IPS-20b (cell line): Measurements from ENCODE around the gene AKR1B1.

Experiments used
- H3K27ac ChIP-seq: one replicate; pipeline ENCODE4 v1.5.1; 2013; ENCODE audit warnings: low read length
- H3K27me3 ChIP-seq: 2 replicates; pipeline ENCODE4 v1.6.1; 2013; ENCODE audit warnings: mild to moderate bottlenecking, low read length, inconsistent platforms; ENCODE audit not compliant: insufficient read depth
- H3K36me3 ChIP-seq: 2 replicates; pipeline ENCODE4 v1.6.1; 2013; ENCODE audit warnings: low read depth, mild to moderate bottlenecking, inconsistent platforms, low read length, moderate library complexity; ENCODE audit not compliant: insufficient read depth
- H3K4me1 ChIP-seq: 2 replicates; pipeline ENCODE4 v1.6.1; 2013; ENCODE audit warnings: mild to moderate bottlenecking, control low read depth, inconsistent platforms, low read length, moderate library complexity; ENCODE audit not compliant: insufficient read depth
- H3K4me3 ChIP-seq: 2 replicates; pipeline ENCODE4 v1.5.1; 2013; ENCODE audit warnings: mild to moderate bottlenecking, low read length, inconsistent platforms
- H3K9ac ChIP-seq: 2 replicates; pipeline ENCODE4 v1.6.1; 2013; ENCODE audit warnings: low read depth, mild to moderate bottlenecking, inconsistent platforms, low read length, moderate library complexity
- H3K9me3 ChIP-seq: 2 replicates; pipeline ENCODE4 v1.6.1; 2013; ENCODE audit warnings: mild to moderate bottlenecking, low read depth, low read length, inconsistent platforms; ENCODE audit not compliant: insufficient read depth

The AKR1B1 gene

GRCh38 chr7:134452991-134453473 is 5.9 kb downstream of the AKR1B1 start:
- H3K36me3 ChIP-seq = peaks cover 83% of the 10 kb centered on the region
- no peak overlapping the region for H3K4me3 ChIP-seq
- H3K4me1 ChIP-seq = no peaks in the 10 kb centered on the region
- no peaks in the 10 kb centered on the region for H3K27me3 ChIP-seq
- no peak overlapping the region for H3K27ac ChIP-seq
- H3K9me3 ChIP-seq = no peaks in the 10 kb centered on the region
- no peak overlapping the region for H3K9ac ChIP-seq

- Histone ChIP-seq H3K36me3 (peaks cover 87% of the 10 kb centered on the region), H3K27ac (no peak overlapping the region), H3K4me3 (no peak overlapping the region), H3K4me1 (no peaks in the 10 kb centered on the region), H3K27me3 (no peaks in the 10 kb centered on the region), H3K9me3 (no peaks in the 10 kb centered on the region), H3K9ac (no peak overlapping the region)
Measured at GRCh38 chr7:134452419-134452838, 6.5 kb downstream of the AKR1B1 start.

GRCh38 chr7:134451656-134452055 is 7.2 kb downstream of the AKR1B1 start:
- H3K27ac ChIP-seq = no peak overlapping the region
- H3K27me3 ChIP-seq = no peaks in the 10 kb centered on the region
- H3K36me3 ChIP-seq = peaks cover 87% of the 10 kb centered on the region
- H3K9me3 ChIP-seq = no peaks in the 10 kb centered on the region
- no peak overlapping the region for H3K4me3 ChIP-seq
- H3K4me1 ChIP-seq = no peaks in the 10 kb centered on the region
- no peak overlapping the region for H3K9ac ChIP-seq

DNA sequence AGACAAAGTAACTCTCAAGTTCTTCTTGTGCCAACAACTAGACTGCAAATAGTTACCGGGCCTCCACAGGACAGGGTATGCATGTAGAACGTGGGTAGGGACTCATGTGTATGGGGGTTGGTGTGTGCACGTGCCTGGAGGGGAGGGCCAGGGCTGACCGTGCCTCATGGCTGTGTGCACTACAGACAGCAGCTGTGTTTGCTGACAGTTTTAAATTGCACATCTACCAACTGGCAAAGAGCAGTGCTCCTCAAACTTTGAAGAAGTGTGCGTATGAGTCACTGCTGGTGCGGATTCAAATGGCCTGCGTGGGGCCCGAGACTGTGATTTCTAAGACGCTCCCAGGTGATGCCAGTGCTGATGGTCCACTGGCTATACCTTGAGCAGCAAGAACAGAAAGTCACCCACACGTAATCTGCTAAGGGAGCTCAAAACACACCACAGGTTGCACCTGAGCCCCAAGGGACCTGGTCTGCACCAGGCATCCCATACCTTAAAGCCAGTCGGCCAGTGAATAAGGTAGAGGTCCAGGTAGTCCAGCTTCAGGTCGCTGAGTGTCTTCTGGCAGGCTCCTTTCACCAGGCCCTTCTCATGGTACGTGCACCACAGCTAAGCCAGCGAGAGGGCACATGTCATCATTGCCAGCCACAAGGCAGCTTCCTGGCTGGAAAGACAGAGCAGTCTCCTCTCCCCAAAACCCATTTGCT is 8.5 kb downstream of the AKR1B1 start:
- Histone ChIP-seq H3K9ac (no peak overlapping the region), H3K9me3 (no peaks in the 10 kb centered on the region), H3K4me1 (no peaks in the 10 kb centered on the region), H3K27ac (no peak overlapping the region), H3K27me3 (no peaks in the 10 kb centered on the region), H3K36me3 (peaks cover 87% of the 10 kb centered on the region), H3K4me3 (no peak overlapping the region)

DNA sequence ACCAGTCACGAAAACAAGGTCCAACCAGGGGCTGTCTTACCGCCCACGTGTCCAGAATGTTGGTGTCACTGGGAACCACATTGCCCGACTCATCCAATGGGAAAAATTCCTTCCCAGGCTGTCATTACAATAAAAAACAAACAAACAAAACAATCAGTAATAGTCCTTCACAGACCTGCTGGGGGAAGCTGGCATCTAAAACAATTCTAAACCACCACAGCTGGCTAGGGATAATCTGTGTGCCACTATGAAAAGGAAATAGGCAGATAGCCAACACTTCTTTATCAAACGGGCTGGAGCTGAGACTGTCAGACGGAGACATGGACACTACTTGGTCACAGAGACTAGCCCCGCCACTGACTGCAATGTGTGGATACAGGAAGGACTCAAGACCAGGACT is 9.2 kb downstream of the AKR1B1 start:
- H3K27ac ChIP-seq = no peak overlapping the region
- no peaks in the 10 kb centered on the region for H3K27me3 ChIP-seq
- H3K4me1 ChIP-seq = no peaks in the 10 kb centered on the region
- H3K36me3 ChIP-seq = peaks cover 88% of the 10 kb centered on the region
- H3K4me3 ChIP-seq = no peak overlapping the region
- H3K9me3 ChIP-seq = no peaks in the 10 kb centered on the region
- no peak overlapping the region for H3K9ac ChIP-seq

GRCh38 chr7:134448356-134449229 is 10.3 kb downstream of the AKR1B1 start:
- Histone ChIP-seq H3K36me3 (peaks cover 94% of the 10 kb centered on the region), H3K27me3 (no peaks in the 10 kb centered on the region), H3K4me1 (no peaks in the 10 kb centered on the region), H3K9me3 (no peaks in the 10 kb centered on the region), H3K9ac (no peak overlapping the region), H3K27ac (no peak overlapping the region), H3K4me3 (no peak overlapping the region)

- no peak overlapping the region for H3K9ac ChIP-seq
- H3K9me3 ChIP-seq = no peaks in the 10 kb centered on the region
- H3K27me3 ChIP-seq = no peaks in the 10 kb centered on the region
- H3K4me3 ChIP-seq = no peak overlapping the region
- no peaks in the 10 kb centered on the region for H3K4me1 ChIP-seq
- peaks cover 97% of the 10 kb centered on the region for H3K36me3 ChIP-seq
- H3K27ac ChIP-seq = no peak overlapping the region
Measured at GRCh38 chr7:134447383-134447782, 11.5 kb downstream of the AKR1B1 start.

DNA sequence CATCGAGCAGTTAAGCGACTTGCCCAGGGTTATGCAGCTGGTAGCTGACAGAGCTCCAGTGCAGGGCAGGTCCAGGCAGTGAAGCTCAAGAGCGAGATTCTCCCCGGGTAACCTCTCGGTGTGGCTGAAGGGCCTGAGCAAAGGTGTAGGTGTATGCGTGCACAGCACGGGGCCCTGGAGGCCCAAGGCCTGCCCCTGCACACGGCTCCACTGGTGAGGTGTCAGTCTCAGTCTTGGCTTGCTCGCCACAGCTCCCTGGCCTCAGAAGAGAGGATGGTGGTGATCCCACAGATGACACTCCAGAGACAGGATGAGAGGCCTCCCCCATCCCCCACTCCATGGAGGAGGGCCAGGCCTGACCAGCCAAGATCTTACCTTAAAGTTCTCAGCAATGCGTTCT is 12.0 kb downstream of the AKR1B1 start:
- no peaks in the 10 kb centered on the region for H3K9me3 ChIP-seq
- no peak overlapping the region for H3K9ac ChIP-seq
- H3K27me3 ChIP-seq = no peaks in the 10 kb centered on the region
- H3K4me3 ChIP-seq = no peak overlapping the region
- H3K4me1 ChIP-seq = no peaks in the 10 kb centered on the region
- no peak overlapping the region for H3K27ac ChIP-seq
- peaks cover 97% of the 10 kb centered on the region for H3K36me3 ChIP-seq

GRCh38 chr7:134446446-134446845 is 12.5 kb downstream of the AKR1B1 start:
- Histone ChIP-seq H3K36me3 (peaks cover 97% of the 10 kb centered on the region), H3K27me3 (no peaks in the 10 kb centered on the region), H3K9ac (no peak overlapping the region), H3K9me3 (no peaks in the 10 kb centered on the region), H3K4me1 (no peaks in the 10 kb centered on the region), H3K4me3 (no peak overlapping the region), H3K27ac (no peak overlapping the region)

DNA sequence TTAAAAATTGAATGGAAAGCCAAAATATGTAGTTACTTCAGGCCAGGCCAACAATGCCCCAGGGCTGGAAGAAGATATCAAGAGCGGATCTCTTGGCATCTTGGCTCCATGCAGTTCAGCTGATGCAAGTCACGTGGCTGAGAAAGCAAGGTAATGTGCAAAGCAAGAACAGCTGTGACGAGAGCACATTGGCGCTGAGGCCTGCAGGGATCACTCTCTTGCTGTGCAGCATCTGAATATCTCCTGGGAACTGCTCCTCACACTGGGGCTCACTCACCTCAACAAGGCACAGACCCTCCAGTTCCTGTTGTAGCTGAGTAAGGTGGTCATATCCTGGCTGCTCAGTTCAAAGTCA is 14.0 kb downstream of the AKR1B1 start:
- H3K27ac ChIP-seq = no peak overlapping the region
- no peaks in the 10 kb centered on the region for H3K4me1 ChIP-seq
- no peaks in the 10 kb centered on the region for H3K9me3 ChIP-seq
- H3K36me3 ChIP-seq = peaks cover 93% of the 10 kb centered on the region
- no peak overlapping the region for H3K4me3 ChIP-seq
- no peaks in the 10 kb centered on the region for H3K27me3 ChIP-seq
- H3K9ac ChIP-seq = no peak overlapping the region

DNA sequence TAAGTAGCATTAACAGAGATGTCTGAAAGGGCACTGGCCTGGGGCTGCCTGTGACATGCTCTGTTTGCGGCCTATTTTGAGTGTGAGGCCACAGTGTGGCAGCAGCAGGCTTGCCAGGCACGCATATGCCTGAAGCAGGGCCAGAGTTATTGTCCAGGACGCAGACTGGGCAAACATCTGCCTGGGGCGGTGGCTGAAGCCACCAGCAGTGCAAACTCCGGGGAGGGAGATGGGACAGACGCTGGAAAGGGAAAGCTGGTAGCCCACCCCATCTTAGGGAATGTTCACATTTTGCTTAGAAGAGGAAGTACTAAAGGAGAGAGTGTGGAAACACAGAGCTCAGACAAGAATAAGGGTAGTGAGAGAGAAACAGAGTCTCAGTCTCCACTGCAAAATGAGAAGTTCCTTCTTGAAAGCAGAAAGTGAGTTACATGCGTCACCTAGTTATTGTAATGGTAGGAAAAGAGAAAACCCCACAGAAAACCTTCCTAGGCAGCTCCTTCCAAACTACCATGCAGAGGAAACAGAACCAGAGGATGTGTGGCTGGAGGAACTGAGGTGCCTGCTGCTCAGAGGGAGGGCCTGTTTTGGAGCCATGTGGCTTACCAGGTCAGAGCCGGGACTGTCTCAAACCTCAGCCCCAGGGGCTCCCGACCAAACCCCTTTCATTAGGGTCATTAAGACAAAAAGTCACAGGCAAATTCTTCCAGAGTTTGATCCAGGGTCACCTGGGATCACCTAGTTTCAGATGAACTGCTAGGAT is 14.5 kb downstream of the AKR1B1 start:
- peaks cover 87% of the 10 kb centered on the region for H3K36me3 ChIP-seq
- no peaks in the 10 kb centered on the region for H3K9me3 ChIP-seq
- no peak overlapping the region for H3K9ac ChIP-seq
- H3K4me1 ChIP-seq = no peaks in the 10 kb centered on the region
- H3K4me3 ChIP-seq = no peak overlapping the region
- H3K27me3 ChIP-seq = no peaks in the 10 kb centered on the region
- H3K27ac ChIP-seq = no peak overlapping the region
